ENCODE data around the gene OSM.

Gene OSM

DNA sequence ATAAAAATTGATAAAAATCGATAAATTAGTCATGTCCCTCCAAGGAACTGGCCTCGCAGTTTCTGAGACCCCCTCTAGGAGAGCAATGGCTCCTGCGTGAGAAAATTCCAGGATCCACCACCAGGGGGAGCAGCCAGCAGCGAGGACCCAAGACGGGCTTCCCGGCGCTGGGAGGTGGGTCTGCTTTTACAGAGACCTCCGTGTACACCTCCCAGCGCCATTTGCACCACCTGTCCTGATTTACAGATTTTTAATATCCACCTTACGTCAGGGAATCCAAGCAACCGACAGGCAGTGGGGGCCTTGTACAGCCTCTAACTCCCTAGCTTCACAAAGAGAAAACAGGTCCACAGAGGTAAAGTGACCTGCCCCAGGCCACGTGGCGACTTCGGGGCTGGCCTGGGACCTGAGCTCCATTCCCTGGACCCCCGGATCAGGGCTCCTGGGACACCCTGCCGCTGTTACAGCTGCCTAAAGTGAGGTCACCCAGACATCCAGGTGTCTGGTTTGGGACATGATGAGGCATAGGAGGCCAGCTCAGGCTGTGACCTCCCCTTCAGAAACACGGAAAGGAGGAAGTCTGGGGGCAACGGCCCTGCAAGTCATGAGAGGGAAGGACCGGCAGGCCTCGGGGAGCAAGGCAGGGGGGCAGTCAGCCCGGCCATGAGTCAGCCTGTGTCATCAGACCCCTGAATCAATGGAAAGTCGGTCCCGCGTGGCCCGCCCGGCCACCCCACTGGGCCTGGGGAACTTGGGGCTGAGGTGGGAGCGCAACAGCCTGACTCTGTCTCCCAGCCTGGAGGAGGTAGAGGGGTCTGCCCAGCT, 3.5 kb downstream of the OSM start:
- TF ChIP-seq, protein P1, sequence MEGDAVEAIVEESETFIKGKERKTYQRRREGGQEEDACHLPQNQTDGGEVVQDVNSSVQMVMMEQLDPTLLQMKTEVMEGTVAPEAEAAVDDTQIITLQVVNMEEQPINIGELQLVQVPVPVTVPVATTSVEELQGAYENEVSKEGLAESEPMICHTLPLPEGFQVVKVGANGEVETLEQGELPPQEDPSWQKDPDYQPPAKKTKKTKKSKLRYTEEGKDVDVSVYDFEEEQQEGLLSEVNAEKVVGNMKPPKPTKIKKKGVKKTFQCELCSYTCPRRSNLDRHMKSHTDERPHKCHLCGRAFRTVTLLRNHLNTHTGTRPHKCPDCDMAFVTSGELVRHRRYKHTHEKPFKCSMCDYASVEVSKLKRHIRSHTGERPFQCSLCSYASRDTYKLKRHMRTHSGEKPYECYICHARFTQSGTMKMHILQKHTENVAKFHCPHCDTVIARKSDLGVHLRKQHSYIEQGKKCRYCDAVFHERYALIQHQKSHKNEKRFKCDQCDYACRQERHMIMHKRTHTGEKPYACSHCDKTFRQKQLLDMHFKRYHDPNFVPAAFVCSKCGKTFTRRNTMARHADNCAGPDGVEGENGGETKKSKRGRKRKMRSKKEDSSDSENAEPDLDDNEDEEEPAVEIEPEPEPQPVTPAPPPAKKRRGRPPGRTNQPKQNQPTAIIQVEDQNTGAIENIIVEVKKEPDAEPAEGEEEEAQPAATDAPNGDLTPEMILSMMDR (conservative IDR thresholded peaks at IDR 0.05; ENCODE audit: low read depth, low read length): peak; percentile 92
- peak; percentile 63 for DNase-seq (ENCODE audit: low read depth)
- peak overlapping the region; percentile 31 for H3K4me3 ChIP-seq (ENCODE audit: low read depth, low read length)

DNA sequence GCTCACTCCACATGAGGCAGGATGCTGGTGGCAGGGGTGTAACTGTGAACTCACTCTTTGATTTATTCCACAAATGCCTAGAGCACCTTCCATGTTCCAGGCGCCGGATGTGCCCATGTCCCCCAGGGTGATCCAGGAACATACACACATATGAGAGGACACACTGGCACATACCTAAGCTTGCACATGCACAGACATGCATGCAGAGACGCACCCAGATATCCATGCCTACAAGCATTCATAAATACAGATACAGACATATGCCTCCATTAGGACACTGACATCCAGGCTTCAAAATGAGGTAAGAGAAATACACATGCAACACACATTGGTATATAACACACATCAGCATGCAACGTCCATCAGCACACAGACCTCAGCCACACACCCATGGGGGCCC, 4.5 kb downstream of the OSM start:
- DNase-seq (ENCODE audit: low read depth): no peak
- TF ChIP-seq, protein P1 (conservative IDR thresholded peaks at IDR 0.05; ENCODE audit: low read depth, low read length): no peak
- H3K4me3 ChIP-seq (ENCODE audit: low read depth, low read length): no peak overlapping the region

DNA sequence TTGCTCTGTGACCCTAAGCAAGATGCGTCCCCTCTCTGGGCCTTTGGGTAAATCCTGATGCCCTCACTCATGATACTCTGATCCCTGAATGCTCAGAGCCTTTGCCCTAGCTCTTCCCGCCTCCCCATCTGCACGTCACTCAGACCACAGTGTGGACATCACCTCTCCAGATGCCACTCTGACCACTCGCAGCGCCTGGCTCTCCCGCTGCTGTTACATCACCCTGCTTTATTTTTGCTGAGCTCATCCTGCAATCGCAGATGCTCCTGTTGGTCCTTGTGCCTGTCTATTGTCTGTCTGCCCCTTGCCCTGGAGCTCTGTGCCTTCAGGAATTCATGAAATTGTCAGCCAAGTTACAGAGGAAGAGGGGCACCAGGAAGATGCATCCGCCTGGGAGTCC, 5.5 kb downstream of the OSM start:
- no peak overlapping the region for H3K4me3 ChIP-seq (ENCODE audit: low read depth, low read length)
- TF ChIP-seq, protein P1 (conservative IDR thresholded peaks at IDR 0.05; ENCODE audit: low read depth, low read length): no peak
- no peak for DNase-seq (ENCODE audit: low read depth)

DNA sequence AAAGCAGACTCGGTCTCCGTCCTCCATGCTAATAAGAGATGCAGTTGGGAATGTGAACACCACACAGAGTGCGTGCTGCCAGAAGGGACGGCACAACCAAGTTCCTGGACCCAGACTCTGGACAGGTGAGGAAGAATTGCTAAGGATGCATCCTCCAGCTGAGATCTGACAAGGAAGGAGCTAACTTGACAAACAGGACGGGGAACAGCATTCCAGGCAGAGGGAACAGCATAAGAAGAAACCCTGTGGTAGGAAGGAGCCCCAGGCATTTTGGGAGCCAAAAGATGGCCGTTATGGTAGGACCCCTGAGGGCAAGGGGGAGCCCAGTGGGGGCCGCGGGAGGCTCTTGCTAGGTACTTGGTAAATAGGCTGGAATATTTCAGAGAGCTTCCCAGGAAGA, 6.0 kb downstream of the OSM start:
- DNase-seq (ENCODE audit: low read depth): no peak
- no peak overlapping the region for H3K4me3 ChIP-seq (ENCODE audit: low read depth, low read length)
- TF ChIP-seq, protein P1 (conservative IDR thresholded peaks at IDR 0.05; ENCODE audit: low read depth, low read length): no peak

DNA sequence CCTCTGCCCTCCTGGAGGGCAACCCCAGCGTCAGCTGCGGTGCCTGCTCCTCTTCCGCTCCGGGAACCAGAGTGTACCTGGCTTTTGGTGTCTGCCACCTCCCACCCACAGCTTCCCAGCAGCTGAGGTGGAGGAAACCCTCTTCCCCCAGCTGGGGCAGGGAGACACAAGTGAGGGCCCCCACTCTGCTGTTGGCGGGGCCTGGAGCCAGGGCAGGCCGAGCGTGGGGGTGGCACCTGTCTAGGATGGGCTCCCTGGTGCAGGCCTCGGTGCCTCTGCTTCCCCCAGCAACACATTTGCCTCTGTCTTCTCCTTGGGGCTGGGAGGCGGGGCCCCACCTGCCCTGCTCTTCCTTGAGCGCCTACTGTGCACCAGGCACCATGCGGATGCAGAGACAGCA, 6.4 kb downstream of the OSM start:
- TF ChIP-seq, protein P1 (conservative IDR thresholded peaks at IDR 0.05; ENCODE audit: low read depth, low read length): no peak
- H3K4me3 ChIP-seq (ENCODE audit: low read depth, low read length): no peak overlapping the region
- DNase-seq (ENCODE audit: low read depth): no peak

DNA sequence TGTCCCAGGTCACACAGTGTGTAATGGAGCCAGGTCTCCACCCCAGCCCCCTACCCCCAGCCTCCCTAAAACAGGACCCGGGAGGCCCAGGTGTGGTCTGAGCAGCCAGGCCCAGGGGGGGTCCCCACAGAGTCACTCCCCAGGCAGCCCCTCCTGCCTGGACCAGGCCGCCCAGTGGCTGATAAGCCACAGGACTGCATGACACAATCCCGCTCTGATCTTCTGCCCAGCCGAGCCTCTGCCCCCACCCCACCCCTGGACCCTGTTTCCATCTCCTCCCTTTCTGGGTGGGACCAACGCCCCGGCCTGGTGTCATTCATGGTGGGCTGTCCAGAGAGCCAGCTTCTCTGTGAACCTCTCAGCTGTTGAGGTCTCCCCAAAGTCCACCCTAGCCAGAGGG, 12.3 kb downstream of the OSM start:
- TF ChIP-seq, protein P1 (conservative IDR thresholded peaks at IDR 0.05; ENCODE audit: low read depth, low read length): no peak
- no peak for DNase-seq (ENCODE audit: low read depth)
- H3K4me3 ChIP-seq (ENCODE audit: low read depth, low read length): no peak overlapping the region

All from choroid plexus epithelial cell (primary cell).